GM12878 (cell line): ENCODE data around the gene SDHAF1. TPM values are rescaled to one million over a fixed set of nuclear protein-coding genes. Genes with fewer than 3 reads are reported as not detected.
"Not testable (repeated sequence)": the region's sequence is repeated elsewhere in the genome, so short reads cannot be mapped to it uniquely, and the experiment has no call there.

Source experiments
- ATAC-seq: fragments of 200-7000 bp; cut with Tn5 transposase; 3 replicates; pipeline ENCODE4 v1.9.1; 2020; ENCODE audit warnings: mild to moderate bottlenecking, moderate library complexity
- BruUV-seq: library from RNA; stranded (reverse); fragments of 400-500 nt; replicated peaks from 2 replicates; lab custom pipeline; 2021; lab: Mats Ljungman, UMichigan
- CTCF ChIA-PET: fragments of 300-600 bp; sonication (Branson Sonifier 250); formaldehyde crosslinking; extraction: SDS; loops from one replicate; lab custom pipeline; 2021; ENCODE audit warnings: inconsistent platforms; lab: Yijun Ruan, JAX
- POLR2A ChIA-PET: fragments of 350-600 bp; formaldehyde crosslinking; extraction: SDS; loops from one replicate; lab custom pipeline; 2021; ENCODE audit warnings: inconsistent platforms; lab: Charles Lee
- RAD21 ChIA-PET: fragments of 300-600 bp; sonication (Branson Sonifier 250); formaldehyde crosslinking; loops from one replicate; lab custom pipeline; 2023; ENCODE audit warnings: antibody characterized with exemption; ENCODE audit not compliant: unreplicated experiment; lab: Charles Lee
- SMC1A ChIA-PET: fragments of 300-600 bp; sonication (Branson Sonifier 250); formaldehyde crosslinking; loops from one replicate; lab custom pipeline; 2023; ENCODE audit not compliant: unreplicated experiment, uncharacterized antibody; lab: Charles Lee
- DNase-seq: peaks from one replicate; pipeline ENCODE4 v3.0.0-alpha.2; 2011; ENCODE audit warnings: low read depth, low spot score
- FAIRE-seq: peaks from 3 replicates; lab custom pipeline; 2011; peaks lifted over from hg19 to GRCh38; lab: Jason Lieb, UNC
- H2AFZ ChIP-seq: 2 replicates; pipeline ENCODE4 v1.6.0; 2011; ENCODE audit warnings: low read depth, low read length, control low read depth; ENCODE audit not compliant: control insufficient read depth
- H3K27ac ChIP-seq: 2 replicates; pipeline ENCODE4 v1.5.1; 2011; ENCODE audit warnings: control low read depth; ENCODE audit not compliant: control insufficient read depth, insufficient read depth
- H3K27me3 ChIP-seq, 2 experiments: replicated peaks in 1 of 2; 2 replicates each; pipeline versions ENCODE4 v1.6.0 to v1.6.1; 2011; ENCODE audit warnings: low read length in 1 of 2; ENCODE audit not compliant: control insufficient read depth in 2 of 2, insufficient read depth in 2 of 2
- H3K36me3 ChIP-seq, 2 experiments: 2 replicates each; pipeline ENCODE4 v1.5.1; 2011; ENCODE audit warnings: low read length in 1 of 2; ENCODE audit not compliant: control insufficient read depth in 2 of 2, insufficient read depth in 2 of 2
- H3K4me1 ChIP-seq: 2 replicates; pipeline ENCODE4 v1.6.1; 2011; ENCODE audit warnings: mild to moderate bottlenecking, low read length, moderate library complexity, mixed read lengths; ENCODE audit not compliant: control insufficient read depth, insufficient read depth
- H3K4me2 ChIP-seq: 2 replicates; pipeline ENCODE4 v1.6.0; 2011; ENCODE audit warnings: control low read depth; ENCODE audit not compliant: control insufficient read depth, insufficient read depth
- H3K4me3 ChIP-seq: fragments of 200-600 bp; sonication (generic); 2 replicates; pipeline ENCODE4 v1.5.1; 2016
- H3K79me2 ChIP-seq: 2 replicates; pipeline ENCODE4 v1.6.0; 2011; ENCODE audit warnings: low read length; ENCODE audit not compliant: control insufficient read depth, insufficient read depth
- H3K9ac ChIP-seq: 2 replicates; pipeline ENCODE4 v1.8.0; 2011; ENCODE audit warnings: low read length, control low read depth, mixed read lengths; ENCODE audit not compliant: control insufficient read depth, insufficient read depth
- H3K9me3 ChIP-seq: replicated peaks from 3 replicates; pipeline ENCODE4 v1.5.1; 2011; ENCODE audit warnings: mild to moderate bottlenecking, low read length; ENCODE audit not compliant: control insufficient read depth, insufficient read depth
- H4K20me1 ChIP-seq: 2 replicates; pipeline ENCODE4 v1.6.0; 2011; ENCODE audit not compliant: control insufficient read depth, insufficient read depth
- ASH2L ChIP-seq: fragments of 300-600, 200-600 bp; sonication (generic); IDR thresholded peaks from 2 replicates; pipeline ENCODE4 v1.6.1; 2017; ENCODE audit warnings: low read depth, mild to moderate bottlenecking, borderline replicate concordance
- ATF7 ChIP-seq: fragments of 450-650 bp; IDR thresholded peaks from 2 replicates; pipeline ENCODE4 v1.6.1; 2016; ENCODE audit warnings: low read depth, mild to moderate bottlenecking
- BCLAF1 ChIP-seq: fragments of 450-650 bp; IDR thresholded peaks from 2 replicates; pipeline ENCODE4 v1.6.1; 2017; ENCODE audit warnings: antibody characterized with exemption, mild to moderate bottlenecking, moderate library complexity
- CHD4 ChIP-seq: fragments of 200-600 bp; sonication (generic); IDR thresholded peaks from 2 replicates; pipeline ENCODE4 v1.6.1; 2016; ENCODE audit warnings: mild to moderate bottlenecking
- IRF4 ChIP-seq: IDR thresholded peaks from 2 replicates; pipeline ENCODE4 v1.6.1; 2011; ENCODE audit warnings: low read depth, low read length
- NFYA ChIP-seq: IDR thresholded peaks from 2 replicates; pipeline ENCODE4 v1.6.1; 2011; ENCODE audit warnings: low read depth, mild to moderate bottlenecking, low read length, improper control_type of control experiment, borderline replicate concordance
- NR2C1 ChIP-seq: fragments of 450-650 bp; IDR thresholded peaks from 2 replicates; pipeline ENCODE4 v1.6.1; 2017; ENCODE audit warnings: antibody characterized with exemption, mild to moderate bottlenecking, moderate library complexity
- SIN3A ChIP-seq: IDR thresholded peaks from 2 replicates; pipeline ENCODE4 v1.6.1; 2012; ENCODE audit warnings: low read depth, low read length, improper control_type of control experiment
- SREBF1 ChIP-seq: IDR thresholded peaks from 2 replicates; pipeline ENCODE4 v1.6.1; 2012; ENCODE audit warnings: mild to moderate bottlenecking, low read length
- STAT1 ChIP-seq: fragments of 450-650 bp; conservative IDR thresholded peaks from 2 replicates; pipeline ENCODE4 v1.6.1; 2014; ENCODE audit warnings: antibody characterized with exemption, mild to moderate bottlenecking
- WGBS: methylation state at CpG from one replicate; pipeline ENCODE4 v1.1.6; 2016; ENCODE audit warnings: low lambda C conversion rate; ENCODE audit not compliant: insufficient replicate concordance, insufficient coverage; ENCODE audit errors: missing lambda C conversion rate; 5-methylcytosine and 5-hydroxymethylcytosine counted together
- in situ Hi-C: fragments of 300-500 bp; cut with MboI; formaldehyde crosslinking; loops from 9 replicates; pipeline ENCODE4 v1.14.3; 2018; ENCODE audit warnings: mixed read lengths
- intact Hi-C: fragments of 100-400 bp; cut with micrococcal nuclease; formaldehyde crosslinking; loops from one replicate; pipeline ENCODE4 v1.14.2; 2022; ENCODE audit not compliant: unreplicated experiment
- polyA plus RNA-seq, 11 experiments: library from polyadenylated mRNA; depleted of rRNA in 4 of 11; unstranded in 6 of 11; stranded (reverse) in 5 of 11; fragments of >200 nt; fragmentation: Nextera tagmentation in 4 of 11; fragmentation: Illumina TruSeq in 1 of 11; extraction: Ambion mirVana in 4 of 11; extraction: Trizol in 1 of 11; gene quantifications; 1 replicate in 1 of 11; 2 replicates in 10 of 11; pipeline versions ENCODE4 v1.2.1 to v1.2.3, GENCODE V29; 2011 to 2016; ENCODE audit warnings: inconsistent platforms in 2 of 11, missing spikeins in 2 of 11, low read depth in 1 of 11
- total RNA-seq, 4 experiments: library from RNA; depleted of rRNA in 3 of 4; stranded (reverse); fragments of >200 nt in 3 of 4; fragmentation: Illumina TruSeq in 1 of 4; extraction: Trizol in 1 of 4; gene quantifications; 2 replicates each; pipeline versions ENCODE4 v1.2.1 to v1.2.3, GENCODE V29; 2013 to 2021

The SDHAF1 gene
- total and polyA plus RNA-seq, 10 of the 15 experiments (the other 5 are each of a cell fraction or from before 2014, with no cell fraction given): 0.74 to 45.6 (median 24.4) TPM

- H3K9ac ChIP-seq: no peak overlapping the region
- SMC1A ChIA-PET: no interaction called here
- 72% methylated on average over 6 of the region's 6 CpGs for WGBS
- BruUV-seq: no TSS peak
- H3K36me3 ChIP-seq: peaks cover 0 to 2% of the 10 kb centered on the region in 2 experiments; a peak in 3 of 4 replicates
- H3K27me3 ChIP-seq: no peaks in the 10 kb centered on the region
- CTCF ChIA-PET: no interaction called here
- H4K20me1 ChIP-seq: no peaks in the 10 kb centered on the region
- intact Hi-C loops: no loop called here
- H3K4me2 ChIP-seq: no peak overlapping the region
- POLR2A ChIA-PET: no interaction called here
- RAD21 ChIA-PET: no interaction called here
- H3K4me1 ChIP-seq: no peaks in the 10 kb centered on the region
- no peak overlapping the region for H3K27ac ChIP-seq
- FAIRE-seq (no peak), ATAC-seq (no peak), DNase-seq (no peak)
- H2AFZ ChIP-seq: no peak overlapping the region
- in situ Hi-C loops: no loop called here
- no peak for TF ChIP-seq IRF4
- no peak for TF ChIP-seq SIN3A
- TF ChIP-seq SREBF1: no peak
- no peak for TF ChIP-seq ASH2L
- no peak for TF ChIP-seq BCLAF1
- no peak for TF ChIP-seq STAT1
- TF ChIP-seq NR2C1: no peak
- no peak for TF ChIP-seq NFYA
- TF ChIP-seq ATF7: no peak
- TF ChIP-seq CHD4: no peak
- H3K9me3 ChIP-seq: no peaks in the 10 kb centered on the region
- H3K79me2 ChIP-seq: no peaks in the 10 kb centered on the region
- H3K4me3 ChIP-seq: no peak overlapping the region
Observed at GRCh38 chr19:36040495-36040894, 45.5 kb downstream of the SDHAF1 start.

- H2AFZ ChIP-seq, H4K20me1 ChIP-seq, H3K4me1 ChIP-seq, BruUV-seq, in situ Hi-C loops, H3K4me3 ChIP-seq, H3K4me2 ChIP-seq, DNase-seq, ATAC-seq, H3K27ac ChIP-seq, H3K9ac ChIP-seq, intact Hi-C loops, FAIRE-seq, H3K9me3 ChIP-seq, SMC1A ChIA-PET, H3K27me3 ChIP-seq, H3K79me2 ChIP-seq, RAD21 ChIA-PET, H3K36me3 ChIP-seq, CTCF ChIA-PET, POLR2A ChIA-PET: not testable (repeated sequence)
- WGBS: 87% methylated on average over 6 of the region's 6 CpGs
Observed at GRCh38 chr19:36041092-36041491, 46.1 kb downstream of the SDHAF1 start.
